Stimulated activated CD8-positive, alpha-beta memory T cell treated with anti-CD3 and anti-CD28 coated beads, Interleukin-15, amount 100 ng/mL, for 48 hours (primary cell): ENCODE measurements around the gene CNRIP1.
A peak's percentile ranks its signal among the peaks of the same experiment; 100 is the strongest.
"Not testable (repeated sequence)": the region's sequence is repeated elsewhere in the genome, so short reads cannot be mapped to it uniquely, and the experiment has no call there.

Experiments used
- DNase-seq, 2 donors: peaks; one replicate each; pipeline ENCODE4 v3.0.0-alpha.2; 2020; ENCODE audit warnings: low read depth in 2 of 2

Gene CNRIP1, protein sequence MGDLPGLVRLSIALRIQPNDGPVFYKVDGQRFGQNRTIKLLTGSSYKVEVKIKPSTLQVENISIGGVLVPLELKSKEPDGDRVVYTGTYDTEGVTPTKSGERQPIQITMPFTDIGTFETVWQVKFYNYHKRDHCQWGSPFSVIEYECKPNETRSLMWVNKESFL

GRCh38 chr2:68319398-68320117 is at the start of gene CNRIP1:
Gene CNRIP1 (minus strand): TSS chr2:68319949. CDS start chr2:68319400, 549 bp downstream.
- no peak for DNase-seq

DNA sequence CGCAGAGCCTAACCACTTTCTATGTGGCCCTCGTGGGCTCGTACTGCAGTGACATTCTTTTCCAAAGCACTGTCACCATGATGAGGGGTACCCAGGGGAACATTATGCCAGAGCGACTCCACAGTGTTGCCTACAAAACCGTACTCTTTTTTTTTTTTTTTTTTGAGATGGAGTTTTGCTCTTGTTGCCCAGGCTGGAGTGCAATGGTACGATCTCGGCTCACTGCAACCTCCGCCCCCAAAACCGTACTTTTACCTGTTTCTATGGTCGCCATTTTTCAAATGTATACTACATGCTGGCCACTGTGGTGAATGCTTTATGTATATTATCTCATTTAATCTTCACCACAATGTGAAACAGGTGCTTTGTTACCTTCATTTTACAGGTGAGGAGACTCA is 49.6 kb upstream of the CNRIP1 start:
- no peak for DNase-seq

DNA sequence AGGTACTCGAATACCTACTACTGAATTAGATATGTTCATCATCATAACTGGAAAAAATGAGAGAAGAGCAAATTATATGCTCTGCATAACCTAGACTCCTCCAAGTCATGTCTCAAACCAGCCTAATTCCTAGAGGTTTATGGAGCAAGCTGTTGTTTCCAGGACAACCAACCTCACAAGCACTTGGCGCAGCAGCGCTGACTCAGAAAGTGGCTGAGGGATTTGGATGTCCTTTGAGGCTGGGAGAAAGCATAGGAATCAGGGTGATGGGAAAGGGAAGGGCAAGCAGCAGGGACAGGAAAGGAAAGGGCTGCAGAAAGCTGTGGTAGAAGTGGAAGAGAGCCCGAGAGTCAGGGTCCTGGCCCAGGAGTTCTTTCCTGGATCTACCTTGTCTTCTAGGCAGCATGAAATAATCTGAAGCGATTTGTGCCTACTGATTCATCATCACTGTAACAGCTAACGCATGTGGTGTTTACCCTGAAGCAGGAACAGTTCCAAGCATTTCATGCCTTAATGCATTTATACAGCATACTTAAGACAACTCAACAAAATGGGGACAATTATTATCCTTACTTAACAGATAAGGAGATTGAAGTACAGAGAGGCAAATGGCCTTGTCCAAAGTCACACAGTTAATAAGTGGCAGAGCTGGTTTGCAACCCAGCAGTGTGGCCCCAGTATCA is 49.0 kb upstream of the CNRIP1 start:
- DNase-seq, result no peak

GRCh38 chr2:68367953-68368653 is 48.4 kb upstream of the CNRIP1 start:
- no peak for DNase-seq

GRCh38 chr2:68366083-68366560 is 46.4 kb upstream of the CNRIP1 start:
- no peak for DNase-seq

- DNase-seq, result no peak
These were observed 45.3 kb upstream of the CNRIP1 start, which contains the start of gene PLEK for GRCh38 chr2:68365087-68365486. Gene PLEK (plus strand): TSS chr2:68365282. CDS start chr2:68365352, 70 bp downstream.

GRCh38 chr2:68363721-68364120 is 44.0 kb upstream of the CNRIP1 start:
- DNase-seq, result no peak

GRCh38 chr2:68362749-68363148 is 43.0 kb upstream of the CNRIP1 start:
- DNase-seq, result no peak

DNA sequence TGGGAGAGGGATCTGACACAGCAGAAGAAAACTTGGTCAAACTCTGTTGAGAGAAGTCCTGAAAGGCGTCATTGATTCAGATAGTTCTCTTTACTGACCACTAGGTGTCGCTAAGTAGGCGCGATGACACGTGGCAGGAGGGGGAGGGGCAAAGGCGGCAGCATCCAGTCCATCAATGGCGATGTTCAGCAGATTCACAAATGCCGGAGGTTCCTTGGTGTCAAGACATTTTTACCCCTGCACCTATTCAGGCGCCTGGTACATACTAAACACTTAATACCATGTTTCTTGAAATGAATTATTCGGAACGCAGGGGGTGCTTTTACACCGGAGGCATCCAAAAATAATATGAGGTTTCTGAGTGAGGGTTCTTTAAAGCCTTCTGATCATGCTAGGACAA is 42.3 kb upstream of the CNRIP1 start:
- peak; percentile 61 to 63 for DNase-seq

GRCh38 chr2:68359889-68360288 is 40.1 kb upstream of the CNRIP1 start:
- no peak for DNase-seq

- DNase-seq, result no peak
These were observed 38.0 kb upstream of the CNRIP1 start for GRCh38 chr2:68357605-68358337.

GRCh38 chr2:68356599-68357239 is 37.0 kb upstream of the CNRIP1 start:
- no peak for DNase-seq

DNA sequence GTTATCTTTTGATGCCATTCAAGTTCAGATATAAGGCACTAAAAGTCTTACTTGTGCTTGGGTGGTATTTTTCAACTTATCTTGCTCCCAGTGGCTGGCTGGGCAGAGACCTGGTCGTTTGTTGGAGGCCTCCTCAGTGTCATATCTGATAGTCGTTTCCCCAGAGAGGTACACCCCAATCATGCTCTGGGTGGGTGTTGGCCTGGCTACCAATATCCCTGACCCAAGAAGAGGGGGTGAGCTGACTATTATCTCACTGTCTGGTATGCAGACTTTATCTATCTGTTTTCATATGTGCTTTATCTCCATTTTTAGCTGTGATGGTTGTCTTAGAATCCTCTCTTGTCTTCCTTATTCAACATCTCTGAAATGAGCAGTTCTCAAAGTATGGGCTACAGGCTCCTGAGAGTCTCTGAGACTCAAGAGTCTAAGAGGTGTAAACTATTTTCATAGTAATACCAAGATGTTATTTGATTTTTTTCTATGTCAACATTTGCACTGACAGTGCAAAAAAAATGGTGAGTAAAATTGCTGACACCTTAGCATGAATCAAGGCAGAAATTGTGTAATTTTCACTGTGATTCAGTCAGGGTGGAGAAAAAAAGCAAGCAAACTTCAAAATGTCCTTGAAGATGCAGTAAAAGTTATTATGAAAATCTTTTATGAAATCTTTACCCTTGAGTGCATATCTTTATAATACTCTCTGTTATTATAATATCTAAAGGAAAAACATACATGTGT is 33.1 kb upstream of the CNRIP1 start:
- no peak for DNase-seq

DNA sequence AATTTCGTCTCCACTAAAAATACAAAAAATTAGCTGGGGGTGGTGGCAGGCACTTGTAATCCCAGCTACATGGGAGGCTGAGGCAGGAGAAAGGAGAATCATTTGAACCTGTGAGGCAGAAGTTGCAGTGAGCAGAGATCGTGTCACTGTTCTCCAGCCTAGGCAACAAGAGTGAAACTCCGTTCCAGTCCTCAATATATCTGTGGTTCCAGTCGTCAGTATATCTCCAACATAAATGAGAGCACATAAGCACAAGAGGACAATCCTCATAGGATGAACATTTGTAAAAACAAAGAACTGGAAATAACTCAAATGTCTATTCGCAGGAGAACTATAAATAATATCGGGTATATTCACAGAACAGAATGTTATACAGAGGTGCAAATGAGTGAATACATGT is 32.2 kb upstream of the CNRIP1 start:
- DNase-seq, result no peak

DNA sequence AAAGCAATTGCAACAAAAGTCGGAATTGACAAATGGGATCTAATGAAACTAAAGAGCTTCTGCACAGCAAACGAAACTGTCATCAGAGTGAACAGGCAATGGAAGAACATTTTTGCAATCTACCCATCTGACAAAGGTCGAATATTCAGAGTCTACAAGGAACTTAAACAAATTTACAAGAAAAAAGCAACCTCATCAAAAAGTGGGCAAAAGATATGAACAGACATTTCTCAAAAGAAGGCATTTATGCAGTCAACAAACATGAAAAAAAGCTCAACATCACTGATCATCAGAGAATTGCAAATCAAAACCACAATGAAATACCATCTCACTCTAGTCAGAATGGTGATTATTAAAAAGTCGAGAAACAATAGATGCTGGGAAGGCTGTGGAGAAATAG is 29.3 kb upstream of the CNRIP1 start:
- DNase-seq, result not testable (repeated sequence)

- DNase-seq, result no peak
These were observed 25.6 kb upstream of the CNRIP1 start for GRCh38 chr2:68345129-68345875.

DNA sequence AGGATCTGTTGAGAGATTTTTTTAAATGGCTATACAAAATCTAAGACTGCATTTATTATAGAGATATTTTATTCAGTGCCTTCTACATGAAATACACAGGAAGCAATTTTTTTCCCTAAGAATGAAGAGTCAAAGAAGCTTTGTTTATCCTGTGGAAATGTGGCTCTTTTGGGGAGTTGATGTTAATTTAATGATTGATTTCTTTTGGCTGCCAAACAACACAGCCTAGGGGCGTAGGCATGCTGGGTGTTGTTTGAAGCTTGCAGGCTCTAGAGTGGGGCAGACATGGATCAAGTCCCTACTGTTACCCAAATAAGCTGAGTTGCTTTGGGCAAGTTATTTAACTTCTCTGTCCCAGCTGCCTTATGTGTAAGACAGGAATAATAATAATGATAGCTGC is 24.3 kb upstream of the CNRIP1 start:
- DNase-seq, result no peak

GRCh38 chr2:68342470-68342869 is 22.7 kb upstream of the CNRIP1 start:
- no peak for DNase-seq

DNA sequence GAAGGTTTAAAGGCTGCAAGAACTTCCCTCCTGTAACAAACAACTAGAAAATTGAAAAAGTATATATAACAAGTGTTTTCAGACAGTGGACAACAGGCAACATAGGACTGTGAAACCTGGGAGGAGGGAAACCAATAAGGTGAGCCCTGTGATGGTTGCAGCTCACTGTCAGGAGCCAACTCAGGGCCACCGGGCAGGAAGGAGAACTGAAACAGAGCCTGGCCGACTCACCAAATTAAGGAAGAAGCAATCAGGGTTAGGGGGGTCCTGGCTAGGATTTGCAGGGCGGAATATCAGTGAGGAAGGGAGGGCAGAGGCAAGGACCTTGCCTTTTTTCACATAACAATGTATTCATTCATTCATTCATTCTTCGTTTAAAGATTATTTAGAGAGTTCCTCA is 21.8 kb upstream of the CNRIP1 start:
- no peak for DNase-seq

DNA sequence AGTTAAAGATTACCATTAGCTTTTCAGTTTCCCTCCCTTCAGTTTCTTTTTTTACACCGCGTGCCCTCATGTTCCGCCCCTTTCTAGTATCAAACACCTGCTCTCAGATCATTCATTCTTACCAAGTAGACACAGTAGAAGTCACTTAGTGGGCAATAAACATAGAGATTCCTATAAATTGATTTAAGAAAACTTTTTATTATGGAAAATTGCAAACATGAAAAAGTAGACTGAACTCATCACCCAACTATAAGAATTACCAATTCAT is 21.2 kb upstream of the CNRIP1 start:
- no peak for DNase-seq
